HG02938 (cell line): ENCODE results near the gene KRTAP22-2.

Experiments used
- ATAC-seq: cut with Tn5 transposase; IDR thresholded peaks from one replicate; pipeline ENCODE4 v1.9.1; 2021; ENCODE audit warnings: mild to moderate bottlenecking, moderate library complexity; ENCODE audit not compliant: unreplicated experiment

Gene KRTAP22-2

GRCh38 chr21:30563630-30564029 is 26.6 kb downstream of the KRTAP22-2 start:
- no peak for ATAC-seq

DNA sequence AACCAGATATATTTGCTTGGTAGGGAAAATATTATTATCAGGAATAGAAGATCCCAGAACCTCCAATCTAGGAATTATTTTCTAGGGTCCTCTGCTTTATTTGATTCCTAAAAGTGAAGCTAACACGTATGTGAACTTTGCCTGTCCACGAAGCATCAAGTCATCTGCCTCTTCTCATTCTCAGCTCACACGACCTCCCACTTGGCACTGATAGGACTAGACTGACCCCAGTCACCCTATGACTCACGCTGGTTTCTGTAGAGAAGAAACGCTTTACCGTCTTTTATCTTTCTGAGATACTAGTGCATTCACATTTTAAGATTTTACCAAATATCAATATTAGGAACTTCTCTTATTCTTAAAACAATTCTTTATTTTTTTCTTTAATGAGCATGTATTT is 27.1 kb downstream of the KRTAP22-2 start:
- ATAC-seq = no peak

DNA sequence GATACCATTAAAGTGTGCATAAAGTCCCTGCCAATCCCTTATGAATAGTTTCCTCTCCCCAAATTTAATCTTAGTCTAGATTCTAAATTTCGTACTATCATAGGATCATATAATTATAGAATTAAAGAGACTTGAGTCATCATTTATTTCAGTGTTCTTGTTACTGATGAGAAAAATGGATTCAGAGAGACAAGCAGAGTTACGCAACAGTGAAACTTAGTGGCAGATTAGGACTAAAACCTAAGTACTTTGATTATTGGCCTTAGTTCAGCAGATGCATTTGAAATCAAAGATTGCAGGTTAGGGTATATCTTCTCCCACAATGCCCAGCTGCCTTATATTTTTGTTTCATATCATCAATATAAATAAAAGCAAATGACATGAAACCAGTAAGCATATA is 28.2 kb downstream of the KRTAP22-2 start:
- ATAC-seq = no peak

DNA sequence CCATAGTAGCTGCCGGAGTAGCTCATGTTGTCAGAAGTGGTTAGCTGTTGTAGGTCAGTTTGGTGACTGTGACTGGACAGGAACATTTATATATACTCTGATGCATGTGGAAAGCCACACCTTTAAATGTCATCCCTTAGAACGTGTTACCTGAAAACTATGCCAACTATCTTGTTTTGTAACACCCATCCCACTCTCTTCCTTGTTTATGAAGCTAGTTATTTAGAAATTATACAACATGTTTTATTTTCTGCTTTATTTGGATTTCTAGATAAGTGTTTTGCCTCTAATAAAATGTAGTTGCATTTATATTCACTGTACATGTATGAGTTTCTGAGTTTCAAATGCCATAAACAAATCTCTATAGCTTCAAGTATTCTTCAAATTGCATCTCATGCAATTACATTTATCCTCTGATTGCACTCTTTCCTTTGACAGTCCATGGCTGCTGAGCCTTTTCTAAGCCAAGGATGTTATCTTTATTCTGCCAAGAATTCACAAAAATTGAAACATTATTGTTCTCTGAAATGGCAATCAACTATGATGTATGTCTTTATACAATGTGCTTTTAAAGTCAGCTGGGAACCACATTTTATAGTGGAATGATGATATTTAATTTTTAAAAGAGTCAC is 28.8 kb downstream of the KRTAP22-2 start, which contains the start of gene KRTAP19-7:
Gene KRTAP19-7 (minus strand): TSS at position 51 of the 632 bp plus-strand sequence. CDS start 25 bp downstream, at position 26.
- no peak for ATAC-seq

- ATAC-seq = no peak
Observed at GRCh38 chr21:30555095-30555494, 35.1 kb downstream of the KRTAP22-2 start.

DNA sequence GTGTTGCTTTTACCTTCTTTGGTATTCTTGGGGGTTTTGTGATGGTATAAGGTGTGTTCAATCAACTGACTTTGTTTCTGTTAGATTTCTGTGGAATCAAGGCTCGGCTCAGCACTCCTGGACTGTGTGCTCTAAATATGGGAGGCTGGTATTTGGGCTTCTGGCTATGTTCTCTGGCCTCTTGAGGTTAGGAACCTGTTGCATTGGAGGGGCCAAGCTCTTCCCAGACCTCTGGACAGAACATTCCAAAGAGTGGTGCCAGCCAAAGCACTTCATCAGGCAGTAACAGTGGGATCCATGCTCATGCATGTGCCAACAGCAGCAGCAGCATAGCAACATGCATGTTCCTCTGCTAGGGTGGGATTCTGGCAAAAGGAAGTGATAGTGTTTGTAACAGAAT is 37.4 kb downstream of the KRTAP22-2 start:
- no peak for ATAC-seq

- no peak for ATAC-seq
Observed at GRCh38 chr21:30541764-30542163, 48.4 kb downstream of the KRTAP22-2 start, which contains the start of gene KRTAP19-6. Gene KRTAP19-6, minus strand, starts transcription at chr21:30541864. Its CDS starts 31 bp downstream, at chr21:30541833.
